Thyroid gland (tissue), 4 donors: ENCODE measurements around the gene HIGD2A. TPM values are rescaled to one million over a fixed set of nuclear protein-coding genes. Genes with fewer than 3 reads are reported as not detected.

Experiments used
- DNase-seq, 2 donors: peaks; one replicate each; pipeline ENCODE4 v3.0.0-alpha.2; 2019
- H3K27ac ChIP-seq, 3 donors: fragments of 200-600 bp; sonication (generic); 1 replicate in 2 of 3; 2 replicates in 1 of 3; pipeline ENCODE4 v1.5.1; 2016 to 2019; ENCODE audit warnings: mild to moderate bottlenecking in 1 of 3, moderate library complexity in 1 of 3
- H3K27me3 ChIP-seq: fragments of 200-600 bp; sonication (generic); one replicate; pipeline ENCODE4 v1.5.1; 2019
- H3K36me3 ChIP-seq, 2 donors: fragments of 200-600 bp; sonication (generic); one replicate each; pipeline ENCODE4 v1.5.1; 2016 to 2019
- H3K4me1 ChIP-seq, 2 donors: fragments of 200-600 bp; sonication (generic); one replicate each; pipeline ENCODE4 v1.5.1; 2017 to 2019
- H3K4me3 ChIP-seq, 3 donors: fragments of 200-600 bp; sonication (generic); replicated peaks in 1 of 3; 1 replicate in 2 of 3; 2 replicates in 1 of 3; pipeline ENCODE4 v1.5.1; 2016; ENCODE audit warnings: mild to moderate bottlenecking in 1 of 3
- H3K9me3 ChIP-seq: fragments of 200-600 bp; sonication (generic); one replicate; pipeline ENCODE4 v1.5.1; 2017
- POLR2A ChIP-seq, 2 donors: fragments of 450-650 bp; IDR thresholded peaks; one replicate each; pipeline ENCODE4 v1.6.1; 2017; ENCODE audit warnings: antibody characterized with exemption in 2 of 2, mild to moderate bottlenecking in 2 of 2, moderate library complexity in 1 of 2
- WGBS, 2 donors: methylation state at CpG; one replicate each; pipeline ENCODE4 v1.1.5; 2017; 5-methylcytosine and 5-hydroxymethylcytosine counted together
- intact Hi-C: fragments of 100-400 bp; cut with DNase I; formaldehyde crosslinking; loops from one replicate; pipeline ENCODE4 v1.15.1; 2023
- total RNA-seq, 4 donors: library from RNA; depleted of rRNA; stranded (reverse); fragments of >200 nt; gene quantifications; one replicate each; pipeline ENCODE4 v1.2.3, GENCODE V29; 2016
- TF ChIP-seq, protein P1 (sequence below), 6 experiments: fragments of 200-600 bp in 3 of 6; fragments of 450-650 bp in 3 of 6; sonication (generic) in 3 of 6; IDR thresholded peaks; one replicate each; pipeline ENCODE4 v1.5.1; 2016 to 2019; ENCODE audit warnings: antibody characterized with exemption in 6 of 6, mild to moderate bottlenecking in 2 of 6, inconsistent platforms in 1 of 6, moderate library complexity in 1 of 6

Gene HIGD2A
- total RNA-seq, 4 donors from 2014 or later: 112 to 188 (median 138) TPM

DNA sequence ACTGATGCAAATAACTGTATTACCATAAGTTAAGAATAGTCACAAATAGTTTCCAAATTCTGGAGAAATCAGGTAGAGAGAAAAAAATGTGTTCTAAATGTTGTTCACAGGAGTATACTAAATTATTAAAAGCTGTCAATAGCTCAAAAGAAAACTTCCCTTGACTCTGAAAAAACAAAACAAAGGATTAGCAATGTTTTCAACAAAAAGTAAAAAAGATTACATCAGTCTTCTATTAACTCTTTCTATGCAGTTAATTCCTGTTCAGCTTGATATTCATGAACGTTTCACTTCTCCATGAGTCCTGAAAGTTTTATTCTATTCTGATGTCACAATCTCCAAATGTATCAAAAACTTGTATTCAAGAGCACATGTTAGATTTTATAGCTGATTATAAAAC lies 37.2 kb downstream of the HIGD2A start:
- no peaks in the 10 kb centered on the region for H3K9me3 ChIP-seq
- intact Hi-C loops: no loop called here
- H3K27me3 ChIP-seq: no peaks in the 10 kb centered on the region
- no peak for DNase-seq
- H3K27ac ChIP-seq: no peak overlapping the region
- H3K36me3 ChIP-seq: no peaks in the 10 kb centered on the region
- TF ChIP-seq, protein P1, sequence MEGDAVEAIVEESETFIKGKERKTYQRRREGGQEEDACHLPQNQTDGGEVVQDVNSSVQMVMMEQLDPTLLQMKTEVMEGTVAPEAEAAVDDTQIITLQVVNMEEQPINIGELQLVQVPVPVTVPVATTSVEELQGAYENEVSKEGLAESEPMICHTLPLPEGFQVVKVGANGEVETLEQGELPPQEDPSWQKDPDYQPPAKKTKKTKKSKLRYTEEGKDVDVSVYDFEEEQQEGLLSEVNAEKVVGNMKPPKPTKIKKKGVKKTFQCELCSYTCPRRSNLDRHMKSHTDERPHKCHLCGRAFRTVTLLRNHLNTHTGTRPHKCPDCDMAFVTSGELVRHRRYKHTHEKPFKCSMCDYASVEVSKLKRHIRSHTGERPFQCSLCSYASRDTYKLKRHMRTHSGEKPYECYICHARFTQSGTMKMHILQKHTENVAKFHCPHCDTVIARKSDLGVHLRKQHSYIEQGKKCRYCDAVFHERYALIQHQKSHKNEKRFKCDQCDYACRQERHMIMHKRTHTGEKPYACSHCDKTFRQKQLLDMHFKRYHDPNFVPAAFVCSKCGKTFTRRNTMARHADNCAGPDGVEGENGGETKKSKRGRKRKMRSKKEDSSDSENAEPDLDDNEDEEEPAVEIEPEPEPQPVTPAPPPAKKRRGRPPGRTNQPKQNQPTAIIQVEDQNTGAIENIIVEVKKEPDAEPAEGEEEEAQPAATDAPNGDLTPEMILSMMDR (IDR thresholded peaks at IDR 0.05): no peak
- no peak for TF ChIP-seq POLR2A (IDR thresholded peaks at IDR 0.05)
- 86 to 94% methylated on average over 1 of the region's 1 CpG for WGBS, 2 donors
- no peaks in the 10 kb centered on the region for H3K4me1 ChIP-seq
- H3K4me3 ChIP-seq: no peak overlapping the region

DNA sequence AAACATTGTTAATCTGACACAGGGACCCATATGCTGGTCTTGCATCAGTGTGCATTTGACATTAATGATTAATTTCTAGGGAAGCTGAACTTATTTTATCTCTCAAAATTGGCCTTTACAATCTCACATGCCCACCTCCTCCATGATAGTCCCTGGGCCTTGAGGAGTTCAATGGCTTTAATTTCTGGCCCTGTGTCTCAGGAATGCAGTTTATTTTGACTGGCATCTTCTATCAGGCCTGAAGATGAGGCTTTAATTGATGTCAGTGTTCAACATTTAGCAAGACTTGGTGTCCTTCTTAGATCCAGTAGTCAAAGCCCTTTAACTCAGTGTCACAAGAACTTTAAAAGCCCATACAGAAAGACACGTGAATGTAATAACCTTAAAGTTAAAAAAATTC lies 38.3 kb downstream of the HIGD2A start:
- no peak for TF ChIP-seq POLR2A (IDR thresholded peaks at IDR 0.05)
- TF ChIP-seq, protein P1 (IDR thresholded peaks at IDR 0.05): no peak
- H3K36me3 ChIP-seq: no peaks in the 10 kb centered on the region
- WGBS, 2 donors: 77 to 93% methylated on average over 1 of the region's 1 CpG

DNA sequence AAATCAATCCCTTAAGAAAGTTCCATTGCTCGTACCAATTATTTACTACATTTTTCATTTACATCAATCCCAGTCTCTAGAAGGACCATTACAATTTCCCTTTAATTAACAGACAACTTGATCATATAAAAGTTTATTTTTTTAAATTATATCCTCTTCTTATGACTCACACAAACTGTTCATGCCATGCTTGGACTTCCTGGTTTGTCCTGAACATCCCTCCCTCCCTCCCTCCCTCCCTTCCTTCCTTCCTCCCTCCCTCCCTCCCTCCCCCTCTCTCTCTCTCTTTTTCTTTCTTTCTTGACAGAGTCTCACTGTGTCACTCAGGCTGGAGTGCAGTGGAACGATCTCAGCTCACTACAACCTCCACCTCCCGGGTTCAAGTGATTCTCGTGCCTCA lies 39.4 kb downstream of the HIGD2A start:
- intact Hi-C loops: no loop called here
- DNase-seq: no peak
- WGBS, 2 donors: 77 to 82% methylated on average over 4 of the region's 4 CpGs
- H3K4me3 ChIP-seq: no peak overlapping the region
- H3K9me3 ChIP-seq: no peaks in the 10 kb centered on the region
- no peaks in the 10 kb centered on the region for H3K27me3 ChIP-seq
- TF ChIP-seq, protein P1 (IDR thresholded peaks at IDR 0.05): no peak
- TF ChIP-seq POLR2A (IDR thresholded peaks at IDR 0.05): no peak
- no peaks in the 10 kb centered on the region for H3K36me3 ChIP-seq
- no peaks in the 10 kb centered on the region for H3K4me1 ChIP-seq
- H3K27ac ChIP-seq: no peak overlapping the region

More for the DNA sequence above, 38.3 kb downstream of the HIGD2A start:
- H3K9me3 ChIP-seq: no peaks in the 10 kb centered on the region
- H3K4me3 ChIP-seq: no peak overlapping the region
- DNase-seq: no peak
- H3K27me3 ChIP-seq: no peaks in the 10 kb centered on the region
- intact Hi-C loops: no loop called here
- H3K27ac ChIP-seq: no peak overlapping the region
- no peaks in the 10 kb centered on the region for H3K4me1 ChIP-seq

DNA sequence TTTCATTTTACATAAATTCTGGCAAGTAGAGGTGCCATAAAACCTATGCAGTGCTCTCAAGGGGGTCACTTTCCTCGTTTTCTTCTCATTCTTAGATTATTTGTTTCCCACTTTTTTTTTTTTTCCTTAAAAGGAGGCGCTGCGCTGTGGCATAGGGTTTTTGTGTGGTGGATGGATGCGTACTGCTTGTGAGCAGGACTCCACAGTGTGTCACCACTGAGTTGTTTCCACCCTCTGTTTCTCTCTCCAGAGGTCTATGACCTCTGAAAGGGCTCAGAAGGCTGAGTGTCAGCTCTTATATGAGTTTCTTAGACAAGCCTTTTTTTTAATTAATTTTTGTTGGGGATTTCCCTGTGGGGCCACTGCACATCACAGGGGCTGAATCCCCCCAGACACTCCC lies 41.4 kb downstream of the HIGD2A start:
- no peak for TF ChIP-seq POLR2A (IDR thresholded peaks at IDR 0.05)
- TF ChIP-seq, protein P1 (IDR thresholded peaks at IDR 0.05): no peak
- intact Hi-C loops: no loop called here
- Histone ChIP-seq H3K9me3 (no peaks in the 10 kb centered on the region), H3K4me3 (no peak overlapping the region), H3K27me3 (no peaks in the 10 kb centered on the region), H3K4me1 (no peaks in the 10 kb centered on the region), H3K27ac (no peak overlapping the region), H3K36me3 (no peaks in the 10 kb centered on the region)
- no peak for DNase-seq
- 66 to 72% methylated on average over 4 of the region's 4 CpGs for WGBS, 2 donors

DNA sequence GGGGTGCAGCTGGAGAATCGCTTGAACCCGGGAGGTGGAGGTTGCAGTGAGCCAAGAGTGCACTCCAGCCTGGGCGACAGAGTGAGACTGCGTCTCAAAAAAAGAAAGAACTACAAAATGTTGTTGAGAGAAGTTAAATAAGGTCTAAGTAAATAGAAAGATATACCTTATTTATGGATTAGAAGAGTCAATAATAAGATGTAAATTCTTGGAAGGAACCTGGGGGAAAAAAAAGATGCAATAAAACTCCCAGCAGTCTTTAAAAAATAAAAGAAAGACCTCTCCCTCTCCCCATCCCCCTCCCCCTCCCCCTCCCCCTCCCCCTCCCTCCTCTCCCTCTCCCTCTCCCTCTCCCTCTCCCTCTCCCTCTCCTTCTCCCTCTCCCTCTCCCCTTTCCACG lies 44.2 kb downstream of the HIGD2A start:
- no peak overlapping the region for H3K27ac ChIP-seq
- intact Hi-C loops: no loop called here
- no peak overlapping the region for H3K4me3 ChIP-seq
- DNase-seq: no peak
- H3K4me1 ChIP-seq: no peaks in the 10 kb centered on the region
- 90% methylated on average over 5 of the region's 5 CpGs for WGBS, 2 donors
- TF ChIP-seq, protein P1 (IDR thresholded peaks at IDR 0.05): no peak
- TF ChIP-seq POLR2A (IDR thresholded peaks at IDR 0.05): no peak
- H3K9me3 ChIP-seq: no peaks in the 10 kb centered on the region
- no peaks in the 10 kb centered on the region for H3K27me3 ChIP-seq
- no peaks in the 10 kb centered on the region for H3K36me3 ChIP-seq
